DND-41 (cell line): ENCODE data around the gene SEMA6A.

Experiments used
- EZH2 ChIP-seq: IDR thresholded peaks from 3 replicates; pipeline ENCODE4 v1.6.1; 2012; ENCODE audit warnings: borderline replicate concordance, low read depth, mild to moderate bottlenecking, moderate library complexity, low read length, inconsistent platforms; ENCODE audit not compliant: severe bottlenecking
- TF ChIP-seq, protein P1 (sequence below): IDR thresholded peaks from 2 replicates; pipeline ENCODE4 v1.5.1; 2012; ENCODE audit warnings: borderline replicate concordance, low read length, moderate library complexity, mild to moderate bottlenecking; ENCODE audit not compliant: poor library complexity, severe bottlenecking; ENCODE audit errors: extremely low read depth

GRCh38 chr5:116404792-116405191 is 169.8 kb downstream of the SEMA6A start:
- TF ChIP-seq, protein P1, sequence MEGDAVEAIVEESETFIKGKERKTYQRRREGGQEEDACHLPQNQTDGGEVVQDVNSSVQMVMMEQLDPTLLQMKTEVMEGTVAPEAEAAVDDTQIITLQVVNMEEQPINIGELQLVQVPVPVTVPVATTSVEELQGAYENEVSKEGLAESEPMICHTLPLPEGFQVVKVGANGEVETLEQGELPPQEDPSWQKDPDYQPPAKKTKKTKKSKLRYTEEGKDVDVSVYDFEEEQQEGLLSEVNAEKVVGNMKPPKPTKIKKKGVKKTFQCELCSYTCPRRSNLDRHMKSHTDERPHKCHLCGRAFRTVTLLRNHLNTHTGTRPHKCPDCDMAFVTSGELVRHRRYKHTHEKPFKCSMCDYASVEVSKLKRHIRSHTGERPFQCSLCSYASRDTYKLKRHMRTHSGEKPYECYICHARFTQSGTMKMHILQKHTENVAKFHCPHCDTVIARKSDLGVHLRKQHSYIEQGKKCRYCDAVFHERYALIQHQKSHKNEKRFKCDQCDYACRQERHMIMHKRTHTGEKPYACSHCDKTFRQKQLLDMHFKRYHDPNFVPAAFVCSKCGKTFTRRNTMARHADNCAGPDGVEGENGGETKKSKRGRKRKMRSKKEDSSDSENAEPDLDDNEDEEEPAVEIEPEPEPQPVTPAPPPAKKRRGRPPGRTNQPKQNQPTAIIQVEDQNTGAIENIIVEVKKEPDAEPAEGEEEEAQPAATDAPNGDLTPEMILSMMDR = no peak
- no peak for TF ChIP-seq EZH2
